22Rv1 (cell line): ENCODE results near the gene FAM184B.
"Not testable (repeated sequence)": the region's sequence is repeated elsewhere in the genome, so short reads cannot be mapped to it uniquely, and the experiment has no call there.

ENCODE experiments used
- H3K27ac ChIP-seq: fragments of 450-650 bp; 2 replicates; pipeline ENCODE4 v1.5.1; 2017
- CTCF ChIP-seq: fragments of 450-650 bp; IDR thresholded peaks from 2 replicates; pipeline ENCODE4 v1.5.1; 2017; ENCODE audit warnings: mild to moderate bottlenecking
- ZFX ChIP-seq: fragments of 450-650 bp; IDR thresholded peaks from 2 replicates; pipeline ENCODE4 v1.6.1; 2017; ENCODE audit warnings: antibody characterized with exemption, borderline replicate concordance

The FAM184B gene

GRCh38 chr4:17667653-17668201 lies 113.7 kb downstream of the FAM184B start:
- no peak overlapping the region for H3K27ac ChIP-seq
- TF ChIP-seq ZFX: no peak
- TF ChIP-seq CTCF: no peak

GRCh38 chr4:17667253-17667652 lies 114.2 kb downstream of the FAM184B start:
- no peak overlapping the region for H3K27ac ChIP-seq
- TF ChIP-seq CTCF: no peak
- no peak for TF ChIP-seq ZFX

- H3K27ac ChIP-seq: no peak overlapping the region
- TF ChIP-seq CTCF (no peak), ZFX (no peak)
These were observed 115.6 kb downstream of the FAM184B start for GRCh38 chr4:17665852-17666251.

GRCh38 chr4:17665346-17665745 lies 116.1 kb downstream of the FAM184B start:
- TF ChIP-seq CTCF (no peak), ZFX (no peak)
- no peak overlapping the region for H3K27ac ChIP-seq

GRCh38 chr4:17664755-17665154 lies 116.7 kb downstream of the FAM184B start:
- H3K27ac ChIP-seq: no peak overlapping the region
- no peak for TF ChIP-seq ZFX
- TF ChIP-seq CTCF: no peak

GRCh38 chr4:17662694-17663093 lies 118.7 kb downstream of the FAM184B start:
- H3K27ac ChIP-seq: no peak overlapping the region
- TF ChIP-seq ZFX (no peak), CTCF (no peak)

- not testable (repeated sequence) for H3K27ac ChIP-seq
These were observed 122.2 kb downstream of the FAM184B start for GRCh38 chr4:17659196-17659595.

GRCh38 chr4:17657849-17658248 lies 123.6 kb downstream of the FAM184B start:
- no peak overlapping the region for H3K27ac ChIP-seq

More at GRCh38 chr4:17657849-17658248, 123.6 kb downstream of the FAM184B start:
- no peak for TF ChIP-seq ZFX
- no peak for TF ChIP-seq CTCF
